ENCODE data around the gene FAR1.
"Not testable (repeated sequence)": the region's sequence is repeated elsewhere in the genome, so short reads cannot be mapped to it uniquely, and the experiment has no call there.

FAR1 gene

DNA sequence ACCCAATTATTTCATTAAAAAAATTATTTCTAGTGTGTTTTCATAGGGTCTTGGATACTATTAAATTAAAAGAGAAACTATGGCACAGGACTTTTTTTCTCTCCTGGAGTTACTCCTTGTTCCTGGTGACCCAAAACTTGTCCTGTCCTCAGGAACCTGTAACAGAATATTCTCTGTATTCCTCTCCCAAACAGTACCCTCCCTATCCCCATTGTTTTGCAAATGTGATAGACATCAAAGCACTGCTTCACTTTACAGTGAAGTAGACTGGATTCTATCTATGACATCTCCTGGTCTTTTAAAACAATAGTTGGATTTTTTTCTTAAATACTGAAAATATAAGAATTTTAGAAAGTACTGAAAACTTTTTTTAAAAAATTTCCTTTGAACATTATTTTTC, 37.2 kb downstream of the FAR1 start:
- no peak for DNase-seq (ENCODE audit: low spot score)

DNA sequence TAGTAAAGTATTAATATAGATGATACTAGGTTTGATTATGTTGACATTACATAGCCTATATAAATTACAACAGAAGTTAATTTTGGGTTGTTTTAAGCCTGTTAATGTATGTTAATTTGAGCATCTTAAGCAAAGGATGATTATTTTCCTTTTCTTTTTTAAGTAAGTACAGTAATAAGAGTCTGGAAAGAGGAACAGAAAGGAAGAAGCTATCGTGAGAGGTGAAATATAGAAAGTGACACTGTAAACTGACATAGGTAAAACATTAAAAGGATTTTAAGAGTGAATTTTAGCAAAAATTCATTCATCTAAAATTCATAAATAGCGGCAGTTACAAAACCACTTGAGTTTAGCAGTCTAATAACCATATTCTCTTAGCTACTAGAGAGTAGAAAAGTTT, 45.5 kb downstream of the FAR1 start:
- DNase-seq (ENCODE audit: low spot score), result no peak

DNA sequence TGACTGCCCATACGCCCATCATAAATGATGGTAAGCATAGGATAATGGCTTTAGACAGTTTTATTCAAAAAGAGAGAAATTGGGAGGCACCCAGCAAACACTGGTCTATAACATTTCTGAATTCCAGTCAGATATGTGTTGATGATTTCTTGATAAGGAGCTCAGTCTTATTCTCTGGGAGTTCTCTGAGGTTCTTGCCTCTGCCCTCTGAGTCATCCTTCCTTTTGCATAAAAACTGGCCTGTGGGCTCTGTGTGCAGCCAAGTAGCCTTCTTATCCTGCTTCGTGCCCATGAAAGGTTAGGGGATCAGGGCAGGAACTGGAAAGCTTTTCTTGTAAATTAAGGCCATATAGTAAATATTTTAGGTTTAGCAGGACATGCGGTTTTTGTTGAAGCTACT, 48.9 kb downstream of the FAR1 start:
- no peak for DNase-seq (ENCODE audit: low spot score)

DNA sequence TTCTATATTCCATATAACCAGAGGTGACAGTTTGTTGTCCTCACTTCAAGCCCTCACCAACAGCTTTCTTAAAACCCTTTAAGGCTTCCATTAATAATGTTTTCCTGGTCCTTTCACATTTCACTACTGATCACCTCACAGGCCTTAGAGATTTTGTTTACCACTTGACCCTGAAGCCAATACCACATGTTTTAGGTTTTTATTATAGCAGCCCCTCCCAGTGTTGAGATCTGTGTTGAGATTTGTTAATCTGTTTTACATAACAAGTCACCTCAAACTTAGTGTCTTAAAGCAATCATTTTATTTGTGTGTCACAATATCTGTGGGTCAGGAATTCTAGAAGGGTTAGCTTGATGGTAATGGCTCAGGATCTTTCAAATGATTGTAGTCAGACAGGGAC, 49.9 kb downstream of the FAR1 start:
- DNase-seq (ENCODE audit: low spot score), result no peak

DNA sequence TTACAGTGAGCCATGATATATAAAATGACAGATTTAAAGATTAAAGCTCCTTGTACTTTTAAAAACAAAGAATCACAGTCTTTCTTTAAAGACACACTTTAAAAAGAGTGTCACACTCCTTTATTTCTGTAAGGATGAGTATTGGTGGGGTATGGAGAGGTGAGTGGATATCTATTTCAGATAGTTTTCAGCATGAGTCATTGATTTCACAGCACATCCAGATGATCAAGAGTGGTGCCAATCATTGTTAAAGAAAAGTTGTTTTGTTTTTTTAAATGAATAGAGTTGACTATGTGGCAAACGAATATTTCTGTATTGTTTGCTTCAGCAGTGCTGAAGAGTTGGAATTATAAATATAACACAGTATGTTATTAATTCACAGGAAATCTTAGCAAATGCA, 52.5 kb downstream of the FAR1 start:
- DNase-seq (ENCODE audit: low spot score), result no peak

DNA sequence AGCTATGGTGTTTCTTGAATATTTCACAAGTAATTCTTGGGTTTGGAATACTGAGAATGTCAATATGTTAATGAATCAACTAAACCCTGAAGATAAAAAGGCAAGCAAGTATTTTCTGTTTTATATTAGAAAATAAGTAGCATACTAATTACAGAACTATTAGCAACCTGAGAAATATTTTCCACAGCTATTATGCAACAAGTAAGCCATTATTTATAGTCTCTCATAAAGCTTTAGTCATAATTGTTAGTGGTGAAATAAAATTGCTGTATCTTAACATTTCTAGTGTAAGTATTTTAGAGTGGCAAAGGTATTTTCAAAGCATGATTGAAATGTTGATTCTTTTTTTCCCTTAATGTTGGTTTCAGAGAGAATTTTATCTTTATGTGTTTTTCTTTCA, 53.3 kb downstream of the FAR1 start:
- DNase-seq (ENCODE audit: low spot score), result no peak

DNA sequence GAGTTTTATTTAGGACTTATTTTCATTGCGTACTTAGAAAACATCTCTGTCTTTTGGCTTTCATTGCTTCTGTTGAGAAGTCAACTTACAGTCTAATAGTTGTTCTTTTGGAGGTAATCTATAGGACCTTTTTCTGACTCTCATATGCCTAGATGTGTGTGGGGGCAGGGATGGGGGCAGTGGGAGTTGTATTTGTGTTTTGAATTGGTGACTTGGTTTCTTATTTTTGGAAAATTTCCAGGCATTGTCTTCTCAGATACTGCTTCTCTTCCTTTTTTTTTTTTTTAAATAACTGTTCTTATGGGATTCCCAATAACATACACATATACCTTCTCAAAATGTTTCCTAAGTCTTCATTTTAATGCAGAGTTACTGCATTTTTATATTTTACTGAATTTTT, 58.0 kb downstream of the FAR1 start:
- no peak for DNase-seq (ENCODE audit: low spot score)

DNA sequence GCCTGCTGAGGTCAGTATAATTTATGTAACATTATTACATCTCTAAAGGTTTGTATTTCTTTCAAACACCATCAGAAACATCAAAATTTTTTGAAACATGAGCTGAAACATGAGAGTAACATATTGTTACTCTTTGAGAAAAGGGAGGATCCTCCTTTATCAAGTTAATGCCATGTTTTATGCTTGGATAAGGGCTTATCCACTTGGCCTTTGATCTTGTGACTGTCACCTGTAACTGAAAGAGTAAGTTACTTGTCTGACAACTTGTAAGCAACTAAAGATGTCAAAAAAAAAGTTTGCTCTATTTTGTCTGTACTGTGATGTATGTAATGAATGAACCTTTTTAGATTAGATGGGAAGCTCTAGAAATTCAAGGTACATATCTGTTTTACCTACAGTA, 59.6 kb downstream of the FAR1 start:
- no peak for DNase-seq (ENCODE audit: low spot score)

DNA sequence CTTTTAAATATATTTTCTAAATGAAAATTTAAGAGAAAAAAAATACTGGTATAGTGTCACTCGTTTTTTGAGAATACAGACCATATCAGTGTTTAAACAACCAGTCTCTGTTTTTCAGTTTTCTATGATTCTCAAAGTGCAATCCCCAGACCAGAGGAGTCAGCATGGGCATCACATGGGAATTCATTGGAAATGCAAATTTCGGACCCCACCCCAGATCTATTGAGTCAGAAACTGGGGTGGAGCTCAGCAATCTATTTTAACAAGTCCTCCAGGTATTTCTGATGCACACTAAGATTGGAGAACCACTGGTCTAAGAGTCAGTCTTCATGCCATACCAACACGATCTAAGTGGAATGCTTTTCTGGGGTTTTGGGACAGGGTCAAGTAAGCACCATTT, 66.1 kb downstream of the FAR1 start:
- no peak for DNase-seq (ENCODE audit: low spot score)

DNA sequence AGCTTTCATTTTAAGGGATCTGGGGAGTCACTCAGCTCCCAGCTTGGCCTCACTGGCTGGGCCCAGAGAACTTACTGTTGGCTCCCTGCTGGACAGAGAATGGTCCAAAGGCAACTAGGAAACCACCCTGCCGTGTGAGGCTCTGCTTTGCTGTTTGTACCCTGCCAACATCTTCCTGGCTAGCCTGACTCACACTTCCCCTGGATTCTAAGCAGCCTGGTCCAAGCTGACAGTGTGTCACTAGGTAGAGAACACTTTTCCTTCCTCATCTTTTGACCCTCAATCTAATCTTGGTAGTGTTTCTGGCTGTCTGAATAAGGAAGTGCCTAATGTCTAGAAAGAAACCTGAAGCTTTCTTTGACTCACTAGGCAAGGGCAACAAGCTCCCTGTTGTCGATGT, 76.7 kb downstream of the FAR1 start:
- no peak for DNase-seq (ENCODE audit: low spot score)

DNA sequence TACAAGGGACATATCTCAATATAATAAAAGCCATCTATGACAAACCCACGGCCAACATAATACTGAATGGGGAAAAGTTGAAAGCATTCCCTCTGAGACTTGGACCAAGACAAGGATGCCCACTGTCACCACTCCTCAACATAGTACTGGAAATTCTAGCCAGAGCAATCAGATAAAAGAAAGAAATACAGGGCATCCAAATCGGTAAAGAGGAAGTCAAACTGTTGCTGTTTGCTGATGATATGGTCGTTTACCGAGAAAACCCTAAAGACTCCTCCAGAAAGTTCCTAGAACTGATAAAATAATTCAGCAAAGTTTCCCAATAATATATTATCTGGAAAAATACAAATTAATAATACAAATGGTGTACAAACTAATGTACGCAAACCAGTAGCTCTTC, 84.8 kb downstream of the FAR1 start:
- DNase-seq (ENCODE audit: low spot score), result not testable (repeated sequence)

DNA sequence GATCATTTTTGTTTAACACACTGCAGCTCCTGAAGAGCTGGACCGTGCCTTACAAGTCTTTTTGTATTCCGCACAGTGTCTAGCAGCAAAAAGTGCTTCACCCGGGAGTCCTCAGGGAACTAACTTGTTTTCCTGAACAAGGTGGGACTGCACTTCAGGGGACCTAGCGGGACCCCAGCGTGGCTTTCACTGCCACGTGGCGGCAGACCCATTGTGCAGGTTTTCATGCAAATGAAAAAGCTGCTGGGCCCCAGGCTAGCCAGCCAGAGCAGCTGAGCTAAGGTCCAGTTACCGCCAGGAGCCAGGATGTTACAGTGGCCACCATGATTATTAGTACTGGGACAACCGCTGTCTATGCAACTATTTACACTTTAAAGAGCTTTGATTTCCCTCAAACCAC, 90.6 kb downstream of the FAR1 start:
- DNase-seq (ENCODE audit: low spot score), result no peak

DNA sequence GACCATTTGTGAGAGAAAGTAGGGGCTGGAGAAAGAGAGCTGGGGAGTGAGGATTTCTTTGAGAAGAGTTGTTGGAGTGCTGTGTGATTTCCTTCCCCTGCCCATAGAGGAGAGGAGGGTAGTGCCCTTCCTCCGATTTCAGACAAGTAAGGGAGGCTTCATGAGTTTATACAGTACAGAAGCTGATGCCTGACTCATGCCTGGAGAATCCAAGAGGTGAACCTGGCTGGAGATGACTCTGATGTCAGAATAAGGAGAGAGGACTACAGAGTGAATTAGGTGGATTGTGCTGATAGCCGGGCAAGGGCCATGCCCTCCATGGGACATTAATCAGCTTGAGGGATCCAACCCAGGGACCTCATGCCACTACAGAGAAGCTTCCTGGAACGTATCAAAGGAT, 91.6 kb downstream of the FAR1 start:
- no peak for DNase-seq (ENCODE audit: low spot score)

DNA sequence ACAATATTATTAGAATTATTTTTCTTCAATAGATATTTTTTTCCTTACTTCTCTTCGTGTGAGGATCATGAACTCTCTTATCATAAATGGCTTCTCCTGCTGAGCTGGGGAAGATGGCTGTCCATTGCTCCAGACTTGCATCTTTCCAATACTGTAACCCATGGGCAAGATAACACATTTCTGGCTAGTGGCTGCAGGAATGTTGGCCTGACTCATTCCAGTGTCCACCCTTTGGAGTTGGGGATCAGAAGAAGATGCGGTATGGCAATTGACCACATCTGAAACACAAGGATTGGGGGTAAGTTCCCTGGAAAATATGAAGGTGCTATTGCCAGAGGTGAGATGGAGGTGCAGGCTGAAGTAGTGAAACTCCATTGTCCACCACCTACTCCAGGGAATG, 92.8 kb downstream of the FAR1 start:
- no peak for DNase-seq (ENCODE audit: low spot score)

DNA sequence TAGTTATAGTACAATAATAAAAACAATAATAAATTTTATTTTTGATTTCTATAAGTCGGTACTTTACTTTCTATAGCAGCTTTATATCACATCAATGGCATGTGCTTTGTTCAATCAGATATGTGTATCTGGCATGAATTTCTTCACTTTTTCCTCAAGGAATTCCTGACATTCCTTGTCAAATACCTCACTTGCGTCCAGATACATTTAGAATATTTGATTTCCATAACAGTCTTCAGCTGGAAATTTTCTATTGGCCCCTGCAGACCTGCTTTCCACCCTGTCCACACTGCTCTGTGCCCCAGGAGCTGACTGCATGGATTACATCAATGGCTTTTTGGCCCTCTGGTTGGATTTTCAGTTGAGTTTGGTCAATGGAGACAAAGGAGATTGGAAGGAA, 93.2 kb downstream of the FAR1 start:
- DNase-seq (ENCODE audit: low spot score), result no peak

DNA sequence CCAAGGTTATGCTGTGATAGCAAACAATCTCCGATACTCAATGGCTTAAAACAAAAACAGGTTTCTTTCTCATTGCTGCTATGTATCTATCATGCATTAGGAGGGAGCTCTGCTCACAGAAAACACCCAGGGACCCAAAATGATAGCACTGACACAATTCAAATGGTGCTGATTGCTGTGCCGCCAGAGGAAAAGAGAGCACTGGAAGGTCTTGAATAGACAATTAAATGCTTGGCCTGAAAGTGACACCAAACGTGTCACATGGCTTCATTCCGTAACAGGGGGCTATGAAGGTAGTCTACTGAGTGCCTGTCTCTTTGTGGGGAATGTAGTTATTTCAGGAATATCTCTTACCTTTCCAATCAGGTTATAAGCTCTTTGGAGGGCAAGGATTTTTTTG, 94.2 kb downstream of the FAR1 start:
- DNase-seq (ENCODE audit: low spot score), result no peak

DNA sequence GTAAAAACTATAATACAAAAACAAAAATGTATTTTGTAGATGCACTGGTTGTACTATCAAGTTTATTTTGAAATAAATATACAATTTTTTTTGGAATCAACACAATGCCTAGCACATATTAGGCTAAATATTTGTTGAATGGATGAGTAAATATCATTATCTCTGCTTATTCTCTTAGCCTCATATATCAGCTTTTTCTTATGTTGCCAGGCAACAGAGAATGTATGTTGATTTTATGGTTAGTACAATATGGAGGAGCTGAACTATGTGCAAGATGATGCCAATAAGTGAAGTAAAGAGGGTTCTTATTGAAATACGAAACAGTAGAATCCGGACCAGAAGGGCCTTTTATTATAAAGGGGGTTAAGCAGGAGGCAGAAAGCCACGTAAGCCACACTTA, 94.9 kb downstream of the FAR1 start:
- DNase-seq (ENCODE audit: low spot score), result no peak

DNA sequence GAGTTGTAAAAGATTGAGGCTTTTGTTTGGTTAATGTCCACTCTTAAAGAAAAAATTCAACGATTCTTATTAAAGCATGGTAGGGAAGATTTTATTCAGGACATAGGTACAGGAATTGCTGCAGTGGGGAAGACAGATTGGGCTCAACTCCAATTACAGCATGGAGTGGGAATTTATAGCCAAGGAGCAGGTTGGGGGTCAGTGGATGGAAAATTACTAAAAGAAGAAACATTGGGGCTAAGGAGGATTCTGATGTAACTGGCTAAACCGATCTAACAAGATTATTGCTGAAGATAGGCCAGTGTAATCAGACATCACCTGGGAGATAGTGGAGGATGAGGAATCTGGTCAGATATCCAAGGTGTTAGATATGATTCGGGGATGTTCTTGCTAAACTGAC, 97.4 kb downstream of the FAR1 start:
- DNase-seq (ENCODE audit: low spot score), result no peak

DNA sequence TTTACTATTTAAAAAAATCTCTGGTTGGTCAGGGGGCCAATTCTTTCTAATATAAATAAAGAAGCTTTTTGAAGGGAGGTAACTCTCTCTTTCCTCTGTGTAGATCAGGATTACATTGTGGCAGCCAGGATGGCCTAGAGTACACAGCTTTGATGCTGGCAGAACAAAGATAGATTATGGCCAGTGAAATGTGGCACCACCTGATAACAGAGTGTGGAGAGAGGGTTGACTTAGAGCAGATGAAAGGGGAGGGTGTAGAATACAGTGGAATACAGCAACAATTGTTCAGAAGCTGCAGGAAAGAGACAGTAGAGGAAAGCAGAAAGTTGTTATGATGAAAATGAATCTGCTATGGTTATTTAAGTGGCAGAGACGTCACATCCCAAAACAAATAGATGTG, 99.0 kb downstream of the FAR1 start:
- DNase-seq (ENCODE audit: low spot score), result no peak

DNA sequence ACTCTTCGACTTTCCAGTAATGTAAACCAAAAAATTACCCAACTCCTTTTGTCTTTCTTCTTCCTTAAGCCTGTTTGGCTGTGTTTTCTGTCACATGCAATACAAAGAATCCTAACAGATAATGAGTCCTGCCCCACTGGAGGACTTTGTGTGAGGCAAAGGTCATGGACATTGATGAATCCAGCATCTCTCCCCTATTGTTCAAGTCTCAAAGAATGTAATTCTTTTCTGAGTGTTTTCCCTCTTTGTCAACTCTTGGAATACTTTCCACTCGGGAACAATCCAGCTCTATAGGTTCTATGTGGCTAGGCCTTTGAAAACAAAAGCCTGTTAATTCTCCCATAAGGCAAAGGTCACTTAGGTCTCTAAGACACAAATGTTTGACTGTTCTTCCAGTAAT, 100.7 kb downstream of the FAR1 start:
- no peak for DNase-seq (ENCODE audit: low spot score)

DNA sequence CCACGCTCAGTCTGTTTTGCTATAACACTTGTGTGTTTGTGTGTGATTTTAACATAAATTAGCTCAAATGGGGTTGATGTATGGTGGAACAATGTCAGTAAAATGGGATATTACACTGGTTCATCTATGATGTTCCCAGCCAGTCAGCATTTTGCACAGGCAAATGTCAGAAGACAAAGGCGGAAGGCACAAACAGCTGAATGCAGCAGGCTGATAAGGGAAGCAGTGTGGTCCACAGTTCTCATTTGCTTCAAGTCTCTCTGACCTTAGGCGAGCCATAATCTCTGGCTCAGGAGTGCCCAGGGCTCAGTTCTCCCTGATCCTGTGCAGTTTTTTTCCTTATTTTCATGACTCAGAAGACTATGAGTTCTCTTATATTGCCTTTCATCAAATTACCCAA, 102.7 kb downstream of the FAR1 start:
- no peak for DNase-seq (ENCODE audit: low spot score)

DNA sequence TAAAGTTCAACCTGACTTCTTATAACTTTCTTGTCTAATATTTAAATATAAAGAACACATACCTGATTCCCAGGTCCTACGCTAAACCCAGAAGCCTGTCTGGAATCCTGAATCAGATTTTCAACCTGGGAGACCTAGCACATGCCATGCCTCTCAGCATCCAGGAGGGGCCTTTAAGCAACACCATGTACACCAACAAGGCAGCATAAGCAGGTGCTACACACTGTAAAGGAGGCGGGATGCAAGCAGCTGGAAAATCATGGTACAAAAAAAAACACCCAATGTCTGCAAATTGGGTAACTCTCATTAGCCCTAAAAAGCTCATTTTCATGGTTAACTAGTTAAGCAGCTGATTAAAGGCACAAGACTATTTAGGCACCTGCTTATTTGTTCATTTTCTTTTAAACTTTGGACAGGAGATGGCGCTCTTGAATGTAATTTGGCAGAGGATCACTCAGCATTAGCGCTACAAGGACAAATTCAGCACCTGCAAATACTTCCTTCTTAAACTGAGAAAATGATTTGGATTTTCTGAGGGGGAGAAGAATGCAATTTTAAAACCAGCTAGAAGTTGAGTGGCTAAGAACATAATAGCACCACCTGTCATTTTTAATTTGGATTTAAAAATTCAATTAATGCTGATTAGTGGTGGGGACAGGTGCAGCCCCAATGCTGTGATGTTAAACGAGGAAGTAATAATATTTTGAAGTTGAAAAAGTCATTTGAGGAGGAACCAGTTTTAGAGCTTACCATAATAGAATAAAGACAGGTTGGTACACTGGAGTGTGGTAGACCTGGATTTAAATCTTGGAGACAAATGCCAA, 104.0 kb downstream of the FAR1 start:
- no peak for DNase-seq (ENCODE audit: low spot score)

DNA sequence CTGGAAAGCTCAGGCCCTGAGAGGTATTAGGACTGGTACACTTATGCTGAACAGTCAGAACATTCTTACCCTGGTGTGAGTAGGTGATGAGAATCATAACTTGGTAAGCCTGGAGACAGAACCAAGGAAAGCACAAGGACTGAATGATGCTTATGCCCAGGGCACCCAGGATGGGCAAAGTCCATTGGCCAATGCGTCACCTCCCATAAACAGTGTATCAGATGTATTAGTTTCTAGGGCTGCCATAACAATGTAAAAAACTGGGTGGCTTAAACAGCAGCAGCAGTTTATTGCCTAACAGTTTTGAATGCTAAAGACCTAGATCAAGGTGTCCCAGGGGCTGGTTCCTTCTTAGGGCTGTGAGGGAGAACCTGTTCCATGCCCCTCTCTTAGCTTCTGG, 107.0 kb downstream of the FAR1 start:
- no peak for DNase-seq (ENCODE audit: low spot score)

DNA sequence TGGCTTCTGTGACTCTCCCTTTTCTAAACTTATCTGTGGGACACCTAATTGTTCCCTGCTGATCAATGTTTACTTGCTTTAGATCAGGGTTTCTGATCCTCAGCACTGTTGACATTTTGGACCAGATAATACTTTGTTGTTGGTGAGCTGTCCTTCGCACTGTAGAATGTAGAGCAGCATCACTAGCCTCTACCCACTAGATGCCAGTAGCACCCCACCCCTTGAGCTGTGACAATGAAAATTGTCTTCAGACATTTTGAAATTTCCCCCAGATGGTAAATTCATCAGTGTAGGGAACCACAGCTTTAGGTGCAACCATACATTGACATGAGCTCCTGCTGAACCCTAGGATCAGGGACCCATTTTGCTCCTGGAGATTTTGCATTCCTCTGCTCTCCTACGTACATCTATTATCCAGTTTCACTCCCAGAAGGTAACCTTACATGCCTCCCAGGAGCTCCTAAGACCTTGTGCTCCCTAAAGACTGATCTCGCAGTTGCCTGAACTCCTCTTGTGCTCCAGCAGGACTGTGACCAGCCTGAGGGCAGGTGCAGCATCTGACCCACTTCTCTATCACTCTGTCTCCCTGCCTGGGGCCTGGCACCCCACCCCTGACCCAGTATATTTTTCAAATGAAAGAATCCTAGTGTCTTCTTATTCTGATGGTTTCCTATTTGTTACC, 107.8 kb downstream of the FAR1 start:
- no peak for DNase-seq (ENCODE audit: low spot score)
